ENCODE results near the gene ATP5ME. TPM values are rescaled to one million over a fixed set of nuclear protein-coding genes. Genes with fewer than 3 reads are reported as not detected.
A peak's percentile ranks its signal among the peaks of the same experiment; 100 is the strongest.

Gene ATP5ME
- total and polyA plus RNA-seq, 4 experiments from 2014 or later, result 137 to 542 (median 285) TPM

- H3K4me1 ChIP-seq (ENCODE audit: insufficient read depth, low read length), result peaks cover 13% of the 10 kb centered on the region
- CTCF ChIA-PET (ENCODE audit: partially characterized antibody), result no interaction called here
- peaks cover 0 to 3% of the 10 kb centered on the region in 2 donors for H3K27me3 Mint-ChIP-seq
- H3K27ac ChIP-seq (ENCODE audit: low read depth, low read length), result peak overlapping the region; percentile 21
- peaks cover 0 to 2% (median 0%) of the 10 kb centered on the region in 8 donors for H3K9me3 Mint-ChIP-seq
- peak overlapping the region in 3 of 7 donors; percentile 56 to 62 (median 60) for H3K27ac Mint-ChIP-seq
- no peaks in the 10 kb centered on the region for H3K9me3 ChIP-seq (ENCODE audit: control insufficient read depth in 1 of 2, low read length in 2 of 2)
- peak overlapping the region; percentile 29 to 70 (median 54) for H3K4me3 Mint-ChIP-seq
- H3K27me3 ChIP-seq (ENCODE audit: insufficient read depth, low read length), result no peaks in the 10 kb centered on the region
- intact Hi-C loops (cut with micrococcal nuclease), result no loop called here
- POLR2A ChIA-PET (ENCODE audit: partially characterized antibody), result interaction anchor here (1.0 to 1.6 kb wide), 2 partner anchors 9 to 251 kb away, joined by 3 to 5 read pairs; partner anchors contain the start of genes GAK and TMEM175
- DNase-seq, result peak in 4 of 5 donors; percentile 44 to 51 (median 50)
- no peaks in the 10 kb centered on the region for H3K36me3 Mint-ChIP-seq
- peak overlapping the region in 1 of 2 donors; percentile 45 for H3K4me3 ChIP-seq (ENCODE audit: low read length in 2 of 2)
- no peaks in the 10 kb centered on the region for H3K36me3 ChIP-seq (ENCODE audit: insufficient read depth, low read length)
- peaks cover 2 to 20% (median 10%) of the 10 kb centered on the region in 4 donors for H3K4me1 Mint-ChIP-seq
Observed at GRCh38 chr4:680928-681645, 7.0 kb upstream of the ATP5ME start.

GRCh38 chr4:680551-680927, 6.5 kb upstream of the ATP5ME start:
- Mint-ChIP-seq H3K9me3 (peaks cover 0 to 2% (median 0%) of the 10 kb centered on the region in 8 donors), H3K27ac (peak overlapping the region in 4 of 7 donors; percentile 29 to 60 (median 42)), H3K36me3 (no peaks in the 10 kb centered on the region), H3K27me3 (peaks cover 0 to 3% of the 10 kb centered on the region in 2 donors), H3K4me1 (peaks cover 2 to 20% (median 10%) of the 10 kb centered on the region in 4 donors), H3K4me3 (peak overlapping the region; percentile 29 to 70 (median 56))
- Histone ChIP-seq H3K4me1 (ENCODE audit: insufficient read depth, low read length) (peaks cover 14% of the 10 kb centered on the region), H3K36me3 (ENCODE audit: insufficient read depth, low read length) (no peaks in the 10 kb centered on the region), H3K4me3 (ENCODE audit: low read length in 2 of 2) (no peak overlapping the region), H3K9me3 (ENCODE audit: control insufficient read depth in 1 of 2, low read length in 2 of 2) (no peaks in the 10 kb centered on the region), H3K27me3 (ENCODE audit: insufficient read depth, low read length) (no peaks in the 10 kb centered on the region), H3K27ac (ENCODE audit: low read depth, low read length) (peak overlapping the region; percentile 21)
- intact Hi-C loops (cut with micrococcal nuclease), result no loop called here
- DNase-seq, result peak in 2 of 5 donors; percentile 26 to 43
- ChIA-PET CTCF (ENCODE audit: partially characterized antibody) (no interaction called here), POLR2A (ENCODE audit: partially characterized antibody) (interaction anchor here (0.8 to 1.6 kb wide), 4 partner anchors 8 to 1176 kb away, joined by 3 to 5 read pairs (median 3); partner anchors contain the start of genes GAK and TMEM175)

DNA sequence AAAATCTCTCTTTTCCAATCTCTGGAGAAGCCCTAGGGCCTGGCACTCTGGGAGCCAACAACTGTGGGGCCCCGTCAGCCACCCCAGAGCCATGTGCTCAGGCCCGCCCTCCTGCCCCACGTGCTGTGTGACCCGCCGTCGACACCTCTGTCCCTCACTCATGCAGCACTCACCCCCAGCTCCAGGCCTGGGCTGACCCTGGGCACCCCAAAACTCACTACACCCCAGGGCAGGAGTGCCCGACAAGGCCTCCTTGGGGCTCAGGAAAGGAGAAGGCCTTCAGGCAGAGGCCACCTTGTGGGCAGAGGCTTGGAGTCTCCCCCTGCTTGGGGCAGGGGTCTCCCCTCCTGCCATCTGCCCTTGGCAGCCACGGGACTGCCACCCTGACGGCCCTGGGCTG, 6.0 kb upstream of the ATP5ME start:
- H3K27ac ChIP-seq (ENCODE audit: low read depth, low read length), result no peak overlapping the region
- Mint-ChIP-seq H3K9me3 (peaks cover 0 to under 1% (median 0%) of the 10 kb centered on the region in 8 donors), H3K27me3 (peaks cover 0 to 2% of the 10 kb centered on the region in 2 donors), H3K4me3 (peak overlapping the region in 4 of 8 donors; percentile 31 to 68 (median 46)), H3K36me3 (no peaks in the 10 kb centered on the region), H3K4me1 (peaks cover 2 to 24% (median 9%) of the 10 kb centered on the region in 4 donors), H3K27ac (peak overlapping the region in 3 of 7 donors; percentile 29 to 60 (median 56))
- ChIA-PET POLR2A (ENCODE audit: partially characterized antibody) (interaction anchor here (0.8 to 1.6 kb wide), 4 partner anchors 8 to 1177 kb away, joined by 3 to 5 read pairs (median 3); partner anchors contain the start of genes GAK and TMEM175), CTCF (ENCODE audit: partially characterized antibody) (no interaction called here)
- no peaks in the 10 kb centered on the region for H3K27me3 ChIP-seq (ENCODE audit: insufficient read depth, low read length)
- H3K4me3 ChIP-seq (ENCODE audit: low read length in 2 of 2), result no peak overlapping the region
- intact Hi-C loops (cut with micrococcal nuclease), result no loop called here
- H3K4me1 ChIP-seq (ENCODE audit: insufficient read depth, low read length), result peaks cover 18% of the 10 kb centered on the region
- no peaks in the 10 kb centered on the region for H3K36me3 ChIP-seq (ENCODE audit: insufficient read depth, low read length)
- DNase-seq, result peak in 1 of 5 donors; percentile 45
- H3K9me3 ChIP-seq (ENCODE audit: control insufficient read depth in 1 of 2, low read length in 2 of 2), result no peaks in the 10 kb centered on the region

- Histone ChIP-seq H3K4me1 (ENCODE audit: insufficient read depth, low read length) (peaks cover 21% of the 10 kb centered on the region), H3K36me3 (ENCODE audit: insufficient read depth, low read length) (no peaks in the 10 kb centered on the region), H3K4me3 (ENCODE audit: low read length in 2 of 2) (no peak overlapping the region), H3K9me3 (ENCODE audit: control insufficient read depth in 1 of 2, low read length in 2 of 2) (no peaks in the 10 kb centered on the region), H3K27me3 (ENCODE audit: insufficient read depth, low read length) (no peaks in the 10 kb centered on the region), H3K27ac (ENCODE audit: low read depth, low read length) (no peak overlapping the region)
- Mint-ChIP-seq H3K9me3 (no peaks in the 10 kb centered on the region), H3K36me3 (no peaks in the 10 kb centered on the region), H3K27me3 (no peaks in the 10 kb centered on the region), H3K27ac (peak overlapping the region in 1 of 7 donors; percentile 56), H3K4me1 (peaks cover 2 to 25% (median 8%) of the 10 kb centered on the region in 4 donors), H3K4me3 (peak overlapping the region in 2 of 8 donors; percentile 12 to 30)
- intact Hi-C loops (cut with micrococcal nuclease), result no loop called here
- ChIA-PET CTCF (ENCODE audit: partially characterized antibody) (no interaction called here), POLR2A (ENCODE audit: partially characterized antibody) (interaction anchor here (0.8 to 1.6 kb wide), 3 partner anchors 13 to 1177 kb away, joined by 3 to 5 read pairs (median 3); partner anchors contain the start of genes GAK and TMEM175)
- peak in 1 of 5 donors; percentile 35 for DNase-seq
Observed at GRCh38 chr4:679629-680028, 5.6 kb upstream of the ATP5ME start.

DNA sequence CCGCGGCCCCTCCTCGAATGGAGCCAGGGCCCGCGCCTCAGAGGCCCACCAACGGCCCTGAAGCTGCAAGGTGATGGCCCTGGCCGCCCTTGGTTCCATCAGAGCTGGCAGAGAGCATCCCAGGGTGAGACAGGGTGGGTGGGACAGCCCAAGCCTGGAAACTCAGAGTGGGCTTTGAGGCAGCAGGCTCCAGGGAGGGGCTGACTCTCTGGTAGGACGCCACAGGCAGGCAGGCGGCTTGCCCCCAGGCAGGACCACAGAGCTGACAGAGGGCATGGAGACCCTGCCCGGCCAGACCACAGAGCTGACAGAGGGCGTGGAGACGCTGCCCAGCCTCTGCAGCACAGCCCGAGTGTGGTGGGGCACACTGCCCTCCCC, 5.0 kb upstream of the ATP5ME start:
- no peak overlapping the region for H3K4me3 ChIP-seq (ENCODE audit: low read length in 2 of 2)
- peaks cover 21% of the 10 kb centered on the region for H3K4me1 ChIP-seq (ENCODE audit: insufficient read depth, low read length)
- Mint-ChIP-seq H3K36me3 (peaks cover 0 to 2% of the 10 kb centered on the region in 2 donors), H3K27ac (peak overlapping the region in 1 of 7 donors; percentile 21), H3K4me1 (peaks cover 2 to 25% (median 10%) of the 10 kb centered on the region in 4 donors), H3K9me3 (no peaks in the 10 kb centered on the region), H3K4me3 (no peak overlapping the region), H3K27me3 (no peaks in the 10 kb centered on the region)
- POLR2A ChIA-PET (ENCODE audit: partially characterized antibody), result interaction anchor here (0.5 kb wide), 1 partner anchor 1351 kb away, joined by 3 read pairs; no protein-coding TSS in a partner anchor
- H3K36me3 ChIP-seq (ENCODE audit: insufficient read depth, low read length), result no peaks in the 10 kb centered on the region
- H3K27me3 ChIP-seq (ENCODE audit: insufficient read depth, low read length), result no peaks in the 10 kb centered on the region
- intact Hi-C loops (cut with micrococcal nuclease), result no loop called here
- peak in 1 of 5 donors; percentile 20 for DNase-seq
- H3K9me3 ChIP-seq (ENCODE audit: control insufficient read depth in 1 of 2, low read length in 2 of 2), result no peaks in the 10 kb centered on the region
- CTCF ChIA-PET (ENCODE audit: partially characterized antibody), result no interaction called here
- H3K27ac ChIP-seq (ENCODE audit: low read depth, low read length), result no peak overlapping the region

DNA sequence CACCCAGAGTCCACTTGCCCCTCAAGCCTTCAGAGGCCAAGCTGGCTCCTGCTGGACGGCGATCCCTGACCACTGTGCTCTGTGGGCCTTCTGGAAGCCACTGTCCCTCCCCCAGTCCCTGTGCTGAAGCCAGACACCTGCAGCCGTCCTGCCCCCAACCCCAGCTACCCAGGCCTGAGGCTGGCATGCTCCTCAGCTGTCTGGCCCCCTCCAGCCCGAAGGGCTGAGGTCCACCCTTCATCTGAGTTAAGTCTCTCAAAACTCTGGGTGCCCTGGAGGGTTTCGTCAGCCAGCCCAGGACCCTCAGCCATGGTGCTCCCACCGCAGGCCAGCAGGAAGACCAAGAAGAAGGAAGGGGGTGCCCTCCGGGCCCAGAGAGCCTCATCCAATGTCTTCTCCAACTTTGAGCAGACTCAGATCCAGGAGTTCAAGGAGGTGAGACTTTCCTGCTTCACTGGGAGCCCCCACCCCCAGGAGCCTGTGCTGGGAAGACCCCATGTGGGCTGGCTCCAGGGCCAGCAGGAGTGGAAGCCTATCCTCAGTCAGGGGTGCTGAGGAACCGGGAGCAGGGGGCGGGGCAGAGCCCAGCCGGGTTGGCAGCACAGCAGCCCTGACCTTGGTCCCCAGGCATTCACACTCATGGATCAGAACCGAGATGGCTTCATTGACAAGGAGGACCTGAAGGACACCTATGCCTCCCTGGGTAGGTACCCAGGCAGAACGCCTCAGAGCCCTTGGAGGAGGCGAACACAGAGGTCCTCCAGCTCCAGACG, 4.4 kb upstream of the ATP5ME start:
- no peak overlapping the region for H3K4me3 ChIP-seq (ENCODE audit: low read length in 2 of 2)
- no peak overlapping the region for H3K27ac ChIP-seq (ENCODE audit: low read depth, low read length)
- H3K36me3 Mint-ChIP-seq, result peaks cover 0 to 3% of the 10 kb centered on the region in 2 donors
- no peaks in the 10 kb centered on the region for H3K9me3 ChIP-seq (ENCODE audit: control insufficient read depth in 1 of 2, low read length in 2 of 2)
- no peaks in the 10 kb centered on the region for H3K27me3 Mint-ChIP-seq
- peaks cover 2 to 25% (median 11%) of the 10 kb centered on the region in 4 donors for H3K4me1 Mint-ChIP-seq
- H3K36me3 ChIP-seq (ENCODE audit: insufficient read depth, low read length), result no peaks in the 10 kb centered on the region
- ChIA-PET CTCF (ENCODE audit: partially characterized antibody) (no interaction called here), POLR2A (ENCODE audit: partially characterized antibody) (interaction anchor here (0.5 kb wide), 1 partner anchor 1351 kb away, joined by 3 read pairs; no protein-coding TSS in a partner anchor)
- H3K27me3 ChIP-seq (ENCODE audit: insufficient read depth, low read length), result no peaks in the 10 kb centered on the region
- H3K9me3 Mint-ChIP-seq, result no peaks in the 10 kb centered on the region
- H3K4me3 Mint-ChIP-seq, result peak overlapping the region in 1 of 8 donors; percentile 39
- H3K27ac Mint-ChIP-seq, result peak overlapping the region in 1 of 7 donors; percentile 33
- peaks cover 23% of the 10 kb centered on the region for H3K4me1 ChIP-seq (ENCODE audit: insufficient read depth, low read length)
- intact Hi-C loops (cut with micrococcal nuclease), result no loop called here
- DNase-seq, result no peak

Data from CD4-positive, alpha-beta memory T cell (primary cell).